H1 (cell line): ENCODE measurements around the gene GPSM3. TPM values are rescaled to one million over a fixed set of nuclear protein-coding genes. Genes with fewer than 3 reads are reported as not detected.

Source experiments
- CTCF ChIA-PET: fragments of 300-600 bp; sonication (Branson Sonifier 250); formaldehyde crosslinking; loops from one replicate; lab custom pipeline; 2021; ENCODE audit not compliant: partially characterized antibody; lab: Charles Lee
- POLR2A ChIA-PET: fragments of 300-600 bp; sonication (Branson Sonifier 250); formaldehyde crosslinking; loops from one replicate; lab custom pipeline; 2021; ENCODE audit warnings: inconsistent platforms; ENCODE audit not compliant: partially characterized antibody; lab: Charles Lee
- DNase-seq, 2 experiments: peaks; one replicate each; pipeline versions ENCODE4 v3.0.0 to v3.0.0-alpha.2; 2010 to 2022; ENCODE audit warnings: low spot score in 2 of 2, low read depth in 1 of 2, mixed read lengths in 1 of 2
- FAIRE-seq: peaks from 2 replicates; lab custom pipeline; 2011; peaks lifted over from hg19 to GRCh38; lab: Jason Lieb, UNC
- H2AFZ ChIP-seq: 2 replicates; pipeline ENCODE4 v1.8.1; 2012; ENCODE audit warnings: low read length, inconsistent platforms
- H2AK5ac ChIP-seq: 2 replicates; pipeline ENCODE4 v1.6.1; 2013; ENCODE audit warnings: low read depth, low read length
- H2BK120ac ChIP-seq: replicated peaks from 2 replicates; pipeline ENCODE3; 2013; ENCODE audit warnings: low read depth, low read length, inconsistent platforms
- H2BK12ac ChIP-seq: 2 replicates; pipeline ENCODE4 v1.6.1; 2013; ENCODE audit warnings: low read depth, low read length
- H2BK15ac ChIP-seq: 2 replicates; pipeline ENCODE4 v1.6.1; 2013; ENCODE audit warnings: low read length
- H2BK20ac ChIP-seq: 2 replicates; pipeline ENCODE4 v1.6.1; 2013; ENCODE audit warnings: low read length
- H2BK5ac ChIP-seq: 2 replicates; pipeline ENCODE4 v1.6.1; 2013; ENCODE audit warnings: low read depth, low read length
- H3K14ac ChIP-seq: 2 replicates; pipeline ENCODE4 v1.6.1; 2013; ENCODE audit warnings: inconsistent platforms; ENCODE audit not compliant: insufficient read length
- H3K18ac ChIP-seq: 2 replicates; pipeline ENCODE4 v1.6.1; 2013; ENCODE audit warnings: low read length; ENCODE audit errors: extremely low read depth
- H3K23ac ChIP-seq: 2 replicates; pipeline ENCODE4 v1.6.1; 2013; ENCODE audit warnings: inconsistent platforms; ENCODE audit not compliant: insufficient read length
- H3K23me2 ChIP-seq: 2 replicates; pipeline ENCODE4 v1.6.1; 2013; ENCODE audit warnings: low read depth, low read length
- H3K27ac ChIP-seq: 2 replicates; pipeline ENCODE4 v1.6.1; 2011; ENCODE audit warnings: low read depth, low read length, inconsistent platforms
- H3K27me3 ChIP-seq, 4 experiments: replicated peaks in 1 of 4; 1 replicate in 1 of 4; 2 replicates in 3 of 4; pipeline versions ENCODE4 v1.6.1 to v1.8.1; 2011 to 2013; ENCODE audit warnings: low read length in 3 of 4, mild to moderate bottlenecking in 3 of 4, inconsistent platforms in 2 of 4, mixed read lengths in 2 of 4, moderate library complexity in 1 of 4; ENCODE audit not compliant: control insufficient read depth in 3 of 4, insufficient read depth in 3 of 4; ENCODE audit errors: extremely low read depth in 1 of 4
- H3K36me3 ChIP-seq, 4 experiments: 2 replicates each; pipeline versions ENCODE4 v1.6.1 to v1.8.1; 2011 to 2013; ENCODE audit warnings: mild to moderate bottlenecking in 4 of 4, low read length in 3 of 4, moderate library complexity in 2 of 4, control low read depth in 1 of 4, inconsistent platforms in 1 of 4; ENCODE audit not compliant: insufficient read depth in 4 of 4, control insufficient read depth in 2 of 4
- H3K4ac ChIP-seq: replicated peaks from 2 replicates; pipeline ENCODE3; 2013; ENCODE audit warnings: low read length, low read depth, mixed read lengths, inconsistent platforms; ENCODE audit not compliant: insufficient read length
- H3K4me1 ChIP-seq, 4 experiments: replicated peaks in 1 of 4; 1 replicate in 1 of 4; 2 replicates in 3 of 4; pipeline versions ENCODE4 v1.6.1 to v1.8.1; 2011 to 2013; ENCODE audit warnings: low read length in 3 of 4, inconsistent platforms in 2 of 4, mixed read lengths in 1 of 4; ENCODE audit not compliant: insufficient read depth in 4 of 4, control insufficient read depth in 3 of 4
- H3K4me2 ChIP-seq, 2 experiments: 2 replicates each; pipeline versions ENCODE4 v1.6.1 to v1.8.1; 2011 to 2013; ENCODE audit warnings: low read depth in 2 of 2, low read length in 2 of 2, control low read depth in 1 of 2, inconsistent platforms in 1 of 2, mild to moderate bottlenecking in 1 of 2; ENCODE audit not compliant: insufficient read depth in 1 of 2
- H3K4me3 ChIP-seq, 4 experiments: fragments of 200-600, 300-600 bp in 1 of 4; sonication (generic), shearing (Covaris generic), sonication (Bioruptor Twin) in 1 of 4; 2 replicates each; pipeline versions ENCODE4 v1.5.1 to v1.8.1; 2011 to 2016; ENCODE audit warnings: low read length in 4 of 4, low read depth in 3 of 4, control low read depth in 2 of 4, inconsistent platforms in 2 of 4, mild to moderate bottlenecking in 2 of 4, mixed read lengths in 1 of 4, moderate library complexity in 1 of 4; ENCODE audit not compliant: insufficient read depth in 2 of 4; ENCODE audit errors: extremely low read depth in 1 of 4
- H3K56ac ChIP-seq: replicated peaks from 2 replicates; pipeline ENCODE3; 2013; ENCODE audit warnings: low read depth, mild to moderate bottlenecking, mixed read lengths, low read length, inconsistent platforms; ENCODE audit not compliant: insufficient read length
- H3K79me1 ChIP-seq: 2 replicates; pipeline ENCODE4 v1.6.1; 2013; ENCODE audit warnings: low read depth, low read length, control low read depth
- H3K79me2 ChIP-seq, 2 experiments: 2 replicates each; pipeline versions ENCODE4 v1.6.1 to v1.8.1; 2012 to 2013; ENCODE audit warnings: low read length in 2 of 2, mild to moderate bottlenecking in 2 of 2, inconsistent platforms in 1 of 2; ENCODE audit not compliant: insufficient read depth in 2 of 2, control insufficient read depth in 1 of 2
- H3K9ac ChIP-seq, 4 experiments: replicated peaks in 1 of 4; 1 replicate in 1 of 4; 2 replicates in 3 of 4; pipeline versions ENCODE4 v1.6.1 to v1.8.1; 2011 to 2013; ENCODE audit warnings: low read depth in 3 of 4, low read length in 3 of 4, control low read depth in 2 of 4, mild to moderate bottlenecking in 2 of 4, moderate library complexity in 2 of 4, inconsistent platforms in 1 of 4; ENCODE audit errors: extremely low read depth in 1 of 4
- H3K9me3 ChIP-seq, 2 experiments: 2 replicates each; pipeline versions ENCODE4 v1.6.1 to v1.8.1; 2012 to 2013; ENCODE audit warnings: mild to moderate bottlenecking in 2 of 2, moderate library complexity in 2 of 2, control low read depth in 1 of 2, inconsistent platforms in 1 of 2, low read depth in 1 of 2, low read length in 1 of 2, mixed read lengths in 1 of 2; ENCODE audit not compliant: insufficient read depth in 2 of 2
- H4K20me1 ChIP-seq, 2 experiments: replicated peaks in 1 of 2; 2 replicates each; pipeline versions ENCODE3 to v1.8.1; 2011 to 2013; ENCODE audit warnings: inconsistent platforms in 2 of 2, low read length in 2 of 2, mild to moderate bottlenecking in 1 of 2; ENCODE audit not compliant: insufficient read depth in 2 of 2, control insufficient read depth in 1 of 2
- H4K5ac ChIP-seq: 2 replicates; pipeline ENCODE4 v1.6.1; 2013; ENCODE audit warnings: low read length, low read depth, mixed read lengths, inconsistent platforms; ENCODE audit not compliant: insufficient read length
- H4K8ac ChIP-seq: 2 replicates; pipeline ENCODE4 v1.8.0; 2013; ENCODE audit warnings: mild to moderate bottlenecking, moderate library complexity, low read length, inconsistent platforms; ENCODE audit not compliant: insufficient read depth; ENCODE audit errors: extremely low read depth
- H4K91ac ChIP-seq: replicated peaks from 2 replicates; pipeline ENCODE3; 2013; ENCODE audit warnings: low read length, mixed read lengths, inconsistent platforms; ENCODE audit not compliant: insufficient read length
- RAD21 ChIP-seq, 2 experiments: IDR thresholded peaks in 1 of 2; conservative IDR thresholded peaks in 1 of 2; 2 replicates each; pipeline ENCODE4 v1.6.1; 2011; ENCODE audit warnings: low read depth in 2 of 2, low read length in 2 of 2, improper control_type of control experiment in 1 of 2, inconsistent platforms in 1 of 2, mild to moderate bottlenecking in 1 of 2, moderate library complexity in 1 of 2
- TAF1 ChIP-seq: IDR thresholded peaks from 2 replicates; pipeline ENCODE4 v1.6.1; 2011; ENCODE audit warnings: mild to moderate bottlenecking, low read depth, low read length
- WGBS, 2 experiments: shearing (Covaris generic) in 1 of 2; methylation state at CpG; one replicate each; pipeline versions ENCODE4 v1.1.6 to v1.1.7; 2013 to 2015; ENCODE audit warnings: low lambda C conversion rate in 2 of 2, mixed read lengths in 2 of 2, inconsistent platforms in 1 of 2, low coverage in 1 of 2, missing lambda C conversion rate in 1 of 2; ENCODE audit not compliant: insufficient replicate concordance in 2 of 2, insufficient coverage in 1 of 2, insufficient read length in 1 of 2; ENCODE audit errors: extremely low coverage in 1 of 2, missing lambda C conversion rate in 1 of 2; 5-methylcytosine and 5-hydroxymethylcytosine counted together
- polyA plus RNA-seq, 7 experiments: library from polyadenylated mRNA; depleted of rRNA in 3 of 7; stranded (reverse) in 5 of 7; unstranded in 2 of 7; fragments of >200 nt in 5 of 7; fragments of 200-250 nt in 2 of 7; gene quantifications; 1 replicate in 5 of 7; 2 replicates in 1 of 7; 4 replicates in 1 of 7; pipeline versions ENCODE4 v1.2.1 to v1.2.3, GENCODE V29; 2011 to 2013; ENCODE audit warnings: missing spikeins in 2 of 7, mixed read lengths in 2 of 7
- total RNA-seq: library from RNA; stranded (reverse); fragmentation: NEBNext Ultra II Directional; extraction: Animal tissue kit (Norgen Biotek cat#: 25700); gene quantifications from 2 replicates; pipeline ENCODE4 v1.2.1, GENCODE V29; 2021
- TF ChIP-seq, protein P1 (sequence below), 3 experiments: IDR thresholded peaks; 1 replicate in 2 of 3; 2 replicates in 1 of 3; pipeline versions ENCODE4 v1.5.1 to v1.6.1; 2011; ENCODE audit warnings: low read length in 3 of 3, mild to moderate bottlenecking in 3 of 3, inconsistent platforms in 2 of 3, low read depth in 1 of 3, moderate library complexity in 1 of 3; ENCODE audit not compliant: insufficient read depth in 1 of 3; ENCODE audit errors: control extremely low read depth in 1 of 3

Gene GPSM3
- total and polyA plus RNA-seq, 2 of the 8 experiments (the other 6 are each of a cell fraction or from before 2014, with no cell fraction given): 6.6 to 9.8 TPM

DNA sequence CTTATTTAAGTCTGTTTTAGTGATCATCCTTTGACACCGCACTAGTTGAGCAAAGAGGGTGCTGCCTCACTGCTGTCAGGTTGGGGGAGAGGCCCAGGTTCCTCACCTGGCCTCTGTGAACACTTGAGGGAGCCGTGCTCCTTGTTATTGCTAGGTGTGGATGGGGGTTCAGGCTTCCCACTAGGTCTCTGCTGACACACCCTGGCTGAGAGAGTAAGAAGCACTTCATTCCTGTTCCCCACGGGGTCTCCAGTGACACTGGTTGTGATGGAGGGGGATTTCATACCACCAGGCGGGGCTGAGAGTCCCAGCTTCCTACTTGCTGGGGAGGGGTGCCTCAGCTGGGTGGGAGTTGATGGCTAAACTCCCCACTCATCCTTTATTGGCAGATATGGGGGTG lies 42.5 kb upstream of the GPSM3 start:
- no peak overlapping the region for H2AFZ ChIP-seq
- no peak overlapping the region for H2BK15ac ChIP-seq
- no peak overlapping the region for H3K23ac ChIP-seq
- H3K4me3 ChIP-seq: no peak overlapping the region
- no peaks in the 10 kb centered on the region; a peak in 1 of 7 replicates for H3K27me3 ChIP-seq
- DNase-seq (peak in 1 of 2 experiments; percentile 19), FAIRE-seq (no peak)
- no peak overlapping the region for H3K56ac ChIP-seq
- no peak overlapping the region for H3K27ac ChIP-seq
- no peaks in the 10 kb centered on the region for H3K9me3 ChIP-seq
- 77% methylated on average over 4 of the region's 4 CpGs; no CpG with 5 or more reads in 1 of the 2 experiments for WGBS, 2 experiments
- ChIA-PET CTCF (interaction anchor here (1.0 to 4.4 kb wide), 2 partner anchors 11 to 166 kb away, joined by 3 to 22 read pairs; no protein-coding TSS in a partner anchor), POLR2A (no interaction called here)
- H3K79me2 ChIP-seq: no peaks in the 10 kb centered on the region
- no peak overlapping the region for H3K4ac ChIP-seq
- no peaks in the 10 kb centered on the region for H3K79me1 ChIP-seq
- H3K4me1 ChIP-seq: no peaks in the 10 kb centered on the region
- H3K9ac ChIP-seq: no peak overlapping the region
- no peaks in the 10 kb centered on the region for H4K20me1 ChIP-seq
- H2BK12ac ChIP-seq: no peak overlapping the region
- no peak overlapping the region for H2AK5ac ChIP-seq
- H3K4me2 ChIP-seq: no peak overlapping the region
- H3K14ac ChIP-seq: no peak overlapping the region
- H3K23me2 ChIP-seq: no peaks in the 10 kb centered on the region; the same call in 1 of the 2 replicates
- H3K18ac ChIP-seq: no peak overlapping the region
- no peak overlapping the region for H4K91ac ChIP-seq
- no peak overlapping the region for H4K8ac ChIP-seq
- TF ChIP-seq TAF1: no peak
- TF ChIP-seq, protein P1, sequence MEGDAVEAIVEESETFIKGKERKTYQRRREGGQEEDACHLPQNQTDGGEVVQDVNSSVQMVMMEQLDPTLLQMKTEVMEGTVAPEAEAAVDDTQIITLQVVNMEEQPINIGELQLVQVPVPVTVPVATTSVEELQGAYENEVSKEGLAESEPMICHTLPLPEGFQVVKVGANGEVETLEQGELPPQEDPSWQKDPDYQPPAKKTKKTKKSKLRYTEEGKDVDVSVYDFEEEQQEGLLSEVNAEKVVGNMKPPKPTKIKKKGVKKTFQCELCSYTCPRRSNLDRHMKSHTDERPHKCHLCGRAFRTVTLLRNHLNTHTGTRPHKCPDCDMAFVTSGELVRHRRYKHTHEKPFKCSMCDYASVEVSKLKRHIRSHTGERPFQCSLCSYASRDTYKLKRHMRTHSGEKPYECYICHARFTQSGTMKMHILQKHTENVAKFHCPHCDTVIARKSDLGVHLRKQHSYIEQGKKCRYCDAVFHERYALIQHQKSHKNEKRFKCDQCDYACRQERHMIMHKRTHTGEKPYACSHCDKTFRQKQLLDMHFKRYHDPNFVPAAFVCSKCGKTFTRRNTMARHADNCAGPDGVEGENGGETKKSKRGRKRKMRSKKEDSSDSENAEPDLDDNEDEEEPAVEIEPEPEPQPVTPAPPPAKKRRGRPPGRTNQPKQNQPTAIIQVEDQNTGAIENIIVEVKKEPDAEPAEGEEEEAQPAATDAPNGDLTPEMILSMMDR (IDR thresholded peaks at IDR 0.05; ENCODE audit: control extremely low read depth in 1 of 3, insufficient read depth in 1 of 3, low read depth in 1 of 3, low read length in 3 of 3): peak; percentile 40 to 87 (median 54)
- TF ChIP-seq RAD21 (IDR thresholded peaks at IDR 0.05 in 1 of 2, conservative IDR thresholded peaks at IDR 0.05 in 1 of 2; ENCODE audit: low read depth in 2 of 2, low read length in 2 of 2): peak; percentile 71 to 76
- H2BK120ac ChIP-seq: no peak overlapping the region
- H4K5ac ChIP-seq: no peak overlapping the region
- H2BK20ac ChIP-seq: no peak overlapping the region
- H2BK5ac ChIP-seq: no peak overlapping the region
- no peaks in the 10 kb centered on the region for H3K36me3 ChIP-seq
